ENCODE results near the gene PFKFB2. TPM values are rescaled to one million over a fixed set of nuclear protein-coding genes. Genes with fewer than 3 reads are reported as not detected.

Gene PFKFB2
- total RNA-seq, 1 experiment from 2014 or later: 24.9 TPM

DNA sequence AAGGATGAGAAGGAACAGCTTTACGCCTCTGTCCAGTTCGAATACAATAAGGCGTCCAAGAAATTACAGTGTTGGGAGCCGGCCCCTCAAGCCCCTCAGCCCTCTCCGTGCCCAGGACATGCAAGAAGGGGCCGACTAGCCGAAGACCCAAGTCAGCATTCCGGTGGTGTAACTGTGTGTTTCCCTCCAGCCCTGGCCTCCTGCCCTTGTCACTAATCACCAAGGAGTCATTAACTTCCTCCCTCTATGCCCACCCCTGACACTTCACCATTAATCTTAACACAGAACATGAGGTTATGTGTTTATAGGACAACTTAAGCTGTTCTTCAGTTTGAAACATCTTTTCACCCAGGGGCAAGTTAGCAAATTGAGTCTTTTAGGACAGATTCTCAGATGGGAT, 19.2 kb downstream of the PFKFB2 start:
- in situ Hi-C loops (cut with HindIII; ENCODE audit: low pct_unique_long_range_greater_than_20kb, low sequenced_read_pairs): no loop called here
- no peak for DNase-seq (ENCODE audit: low read depth, low spot score)

GRCh38 chr1:207073906-207074820, 21.1 kb downstream of the PFKFB2 start:
- no peak for DNase-seq (ENCODE audit: low read depth, low spot score)
- in situ Hi-C loops (cut with HindIII; ENCODE audit: low pct_unique_long_range_greater_than_20kb, low sequenced_read_pairs): no loop called here

DNA sequence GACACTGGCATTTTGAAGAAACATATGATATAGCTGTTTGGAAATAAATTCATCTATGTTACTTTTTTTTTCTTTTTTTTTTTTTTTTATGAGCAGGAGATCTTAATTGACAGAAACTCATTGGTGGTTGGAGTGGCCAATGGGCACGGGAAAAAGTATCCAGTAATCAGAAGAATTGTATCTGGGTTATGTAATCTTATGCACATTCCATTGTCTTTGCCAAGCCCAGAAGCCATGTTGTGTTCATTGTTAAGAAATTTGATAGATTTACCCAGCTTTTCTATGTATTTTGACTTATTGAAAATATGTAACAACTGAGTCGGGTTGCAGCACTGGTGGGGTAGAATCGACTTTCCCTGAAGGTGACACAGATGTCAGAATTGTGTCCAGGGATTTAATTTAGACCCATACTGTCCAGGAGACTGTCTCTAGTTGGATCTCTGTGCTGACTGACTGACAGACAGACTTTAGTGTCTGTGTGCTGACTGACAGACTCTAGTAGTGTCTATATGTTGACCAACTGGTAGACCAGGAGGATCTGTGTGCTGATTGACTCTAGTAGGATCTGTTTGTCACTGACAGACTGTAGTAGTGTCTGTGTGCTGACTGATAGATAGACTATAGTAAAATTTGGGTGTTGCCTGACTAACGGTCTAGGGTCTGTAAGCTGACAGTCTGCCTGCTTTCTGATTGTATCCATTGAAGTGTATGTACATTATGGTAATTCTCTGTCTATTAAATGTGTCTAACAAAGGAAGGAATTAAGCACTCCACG, 23.3 kb downstream of the PFKFB2 start:
- in situ Hi-C loops (cut with HindIII; ENCODE audit: low pct_unique_long_range_greater_than_20kb, low sequenced_read_pairs): no loop called here

DNA sequence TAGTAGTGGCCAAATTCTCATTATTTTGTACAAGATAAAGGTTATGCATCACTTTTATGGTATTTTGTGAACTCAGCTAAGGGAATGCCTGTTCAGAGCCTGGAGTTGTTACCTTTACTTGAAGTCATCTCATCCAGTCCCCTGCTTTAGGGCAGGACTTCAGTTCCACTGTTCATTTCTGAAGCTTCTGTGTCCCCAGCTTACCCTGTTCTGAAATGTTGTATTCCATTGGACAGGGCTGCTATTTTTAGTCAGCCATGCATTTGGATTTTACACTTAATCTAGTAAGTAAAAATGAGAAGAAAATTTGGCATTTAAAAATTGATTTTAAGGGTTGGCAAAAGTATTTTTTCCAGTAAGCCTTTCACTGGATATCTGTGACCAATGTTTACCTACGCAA, 23.9 kb downstream of the PFKFB2 start:
- in situ Hi-C loops (cut with HindIII; ENCODE audit: low pct_unique_long_range_greater_than_20kb, low sequenced_read_pairs): no loop called here

More for the DNA sequence above, 23.3 kb downstream of the PFKFB2 start:
- DNase-seq (ENCODE audit: low read depth, low spot score): no peak

GRCh38 chr1:207077470-207078377, 24.6 kb downstream of the PFKFB2 start:
- in situ Hi-C loops (cut with HindIII; ENCODE audit: low pct_unique_long_range_greater_than_20kb, low sequenced_read_pairs): no loop called here
- DNase-seq (ENCODE audit: low read depth, low spot score): peak; percentile 86

More for the DNA sequence above, 23.9 kb downstream of the PFKFB2 start:
- DNase-seq (ENCODE audit: low read depth, low spot score): no peak

DNA sequence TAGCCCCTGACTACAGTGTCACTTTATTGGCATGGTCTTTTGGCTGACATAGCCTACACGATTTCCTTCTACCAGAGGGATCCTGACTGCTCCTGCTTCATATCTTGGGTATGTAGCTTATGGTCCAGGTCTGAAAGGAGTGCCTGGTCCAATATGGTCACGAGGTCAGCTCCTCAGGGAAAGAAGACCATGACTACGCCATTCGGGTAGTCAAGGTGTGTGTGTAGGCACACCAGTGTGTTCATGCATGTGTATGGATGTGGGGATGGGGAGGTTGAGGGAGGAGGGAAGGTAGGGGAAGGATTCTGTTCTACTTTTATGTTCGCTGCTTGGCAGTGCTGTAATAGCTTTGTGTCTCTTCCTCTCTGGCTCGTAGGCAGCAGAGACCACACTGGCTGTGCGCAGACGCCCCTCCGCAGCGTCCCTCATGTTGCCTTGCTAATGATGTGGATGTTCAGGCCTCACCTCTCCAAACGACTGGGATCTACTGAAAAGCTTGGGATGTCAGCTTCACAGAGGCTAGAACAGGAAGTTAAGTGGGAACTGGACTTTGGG, 25.6 kb downstream of the PFKFB2 start:
- DNase-seq (ENCODE audit: low read depth, low spot score): no peak
- in situ Hi-C loops (cut with HindIII; ENCODE audit: low pct_unique_long_range_greater_than_20kb, low sequenced_read_pairs): no loop called here

GRCh38 chr1:207079706-207080241, 26.7 kb downstream of the PFKFB2 start:
- in situ Hi-C loops (cut with HindIII; ENCODE audit: low pct_unique_long_range_greater_than_20kb, low sequenced_read_pairs): no loop called here
- DNase-seq (ENCODE audit: low read depth, low spot score): no peak

- in situ Hi-C loops (cut with HindIII; ENCODE audit: low pct_unique_long_range_greater_than_20kb, low sequenced_read_pairs): no loop called here
- DNase-seq (ENCODE audit: low read depth, low spot score): no peak
Observed at GRCh38 chr1:207081088-207081487, 28.0 kb downstream of the PFKFB2 start.

GRCh38 chr1:207081806-207082205, 28.7 kb downstream of the PFKFB2 start:
- in situ Hi-C loops (cut with HindIII; ENCODE audit: low pct_unique_long_range_greater_than_20kb, low sequenced_read_pairs): no loop called here
- no peak for DNase-seq (ENCODE audit: low read depth, low spot score)

DNA sequence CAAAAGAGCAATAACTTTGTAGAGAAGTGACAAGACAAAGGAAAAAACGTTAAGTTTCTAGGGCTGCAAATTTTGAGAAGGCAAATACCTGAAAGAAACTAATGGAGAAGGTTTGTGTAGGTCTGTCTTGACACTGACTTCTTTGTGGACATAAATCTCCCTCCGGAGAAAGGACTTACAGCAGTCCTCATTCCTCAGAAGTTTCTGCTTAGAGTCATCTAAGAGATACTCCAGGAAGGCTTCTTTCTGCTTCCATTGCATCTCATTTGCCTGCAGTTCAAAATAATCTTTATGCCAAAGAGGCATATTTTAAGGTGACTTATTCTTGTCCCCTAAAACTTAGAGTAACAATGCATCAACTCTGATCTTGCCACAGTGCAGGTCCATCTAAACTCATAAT, 31.2 kb downstream of the PFKFB2 start:
- DNase-seq (ENCODE audit: low read depth, low spot score): no peak
- in situ Hi-C loops (cut with HindIII; ENCODE audit: low pct_unique_long_range_greater_than_20kb, low sequenced_read_pairs): no loop called here

- in situ Hi-C loops (cut with HindIII; ENCODE audit: low pct_unique_long_range_greater_than_20kb, low sequenced_read_pairs): no loop called here
- DNase-seq (ENCODE audit: low read depth, low spot score): peak; percentile 80
Observed at GRCh38 chr1:207084701-207085180, 31.7 kb downstream of the PFKFB2 start.

- in situ Hi-C loops (cut with HindIII; ENCODE audit: low pct_unique_long_range_greater_than_20kb, low sequenced_read_pairs): no loop called here
- DNase-seq (ENCODE audit: low read depth, low spot score): no peak
Observed at GRCh38 chr1:207085887-207086286, 32.8 kb downstream of the PFKFB2 start.

- in situ Hi-C loops (cut with HindIII; ENCODE audit: low pct_unique_long_range_greater_than_20kb, low sequenced_read_pairs): no loop called here
Observed at GRCh38 chr1:207088161-207088560, 35.1 kb downstream of the PFKFB2 start.

DNA sequence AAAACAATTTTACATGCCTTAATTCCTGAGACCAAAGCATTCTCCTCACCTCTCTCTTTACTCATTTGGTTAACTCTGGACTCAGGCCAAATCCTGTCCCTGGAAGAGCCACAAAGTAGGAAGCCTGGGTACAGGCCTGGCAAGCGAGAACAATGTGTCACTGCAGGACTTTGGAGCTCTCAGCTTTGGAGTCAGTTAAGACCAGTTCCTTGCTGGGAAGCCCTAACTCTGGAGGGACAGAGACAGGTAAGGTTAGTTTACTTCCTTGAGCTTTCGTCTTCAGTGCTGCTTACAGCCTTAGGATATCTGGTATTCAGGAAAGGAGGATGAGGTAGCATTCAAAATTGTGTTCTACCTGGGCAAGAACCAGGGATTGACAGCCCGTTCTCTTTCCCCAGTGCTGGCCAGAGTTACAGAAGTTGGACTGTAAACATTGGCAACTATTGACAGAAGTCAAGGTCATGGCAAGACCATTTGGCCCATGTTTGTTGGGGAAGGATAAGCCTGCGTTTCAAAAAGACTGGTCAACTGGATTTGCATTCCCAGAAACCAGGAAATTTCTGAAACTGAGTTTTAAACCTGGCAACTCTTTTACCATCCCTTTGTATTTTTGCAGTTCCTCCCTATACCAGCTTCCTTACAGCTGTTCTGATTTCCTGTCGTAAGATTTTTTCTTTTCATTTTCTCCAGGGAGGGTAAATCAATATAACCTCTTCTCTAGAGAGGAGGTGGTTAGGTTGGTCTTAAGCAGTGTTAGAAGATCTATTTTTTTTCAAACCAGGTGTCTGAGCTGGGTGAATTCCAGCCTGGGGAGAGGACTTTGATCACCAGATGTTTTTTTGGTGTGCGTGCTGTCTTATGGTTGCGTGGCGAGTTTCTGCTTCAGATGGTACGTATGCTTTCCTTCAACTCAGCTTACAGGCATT, 35.9 kb downstream of the PFKFB2 start, which contains the start of gene C4BPB:
C4BPB (plus strand) TSS at position 160 of the 926 bp plus-strand sequence; CDS start at position 832, 672 bp downstream.
- no peak for DNase-seq (ENCODE audit: low read depth, low spot score)
- in situ Hi-C loops (cut with HindIII; ENCODE audit: low pct_unique_long_range_greater_than_20kb, low sequenced_read_pairs): no loop called here

More at GRCh38 chr1:207088161-207088560, 35.1 kb downstream of the PFKFB2 start:
- no peak for DNase-seq (ENCODE audit: low read depth, low spot score)

DNA sequence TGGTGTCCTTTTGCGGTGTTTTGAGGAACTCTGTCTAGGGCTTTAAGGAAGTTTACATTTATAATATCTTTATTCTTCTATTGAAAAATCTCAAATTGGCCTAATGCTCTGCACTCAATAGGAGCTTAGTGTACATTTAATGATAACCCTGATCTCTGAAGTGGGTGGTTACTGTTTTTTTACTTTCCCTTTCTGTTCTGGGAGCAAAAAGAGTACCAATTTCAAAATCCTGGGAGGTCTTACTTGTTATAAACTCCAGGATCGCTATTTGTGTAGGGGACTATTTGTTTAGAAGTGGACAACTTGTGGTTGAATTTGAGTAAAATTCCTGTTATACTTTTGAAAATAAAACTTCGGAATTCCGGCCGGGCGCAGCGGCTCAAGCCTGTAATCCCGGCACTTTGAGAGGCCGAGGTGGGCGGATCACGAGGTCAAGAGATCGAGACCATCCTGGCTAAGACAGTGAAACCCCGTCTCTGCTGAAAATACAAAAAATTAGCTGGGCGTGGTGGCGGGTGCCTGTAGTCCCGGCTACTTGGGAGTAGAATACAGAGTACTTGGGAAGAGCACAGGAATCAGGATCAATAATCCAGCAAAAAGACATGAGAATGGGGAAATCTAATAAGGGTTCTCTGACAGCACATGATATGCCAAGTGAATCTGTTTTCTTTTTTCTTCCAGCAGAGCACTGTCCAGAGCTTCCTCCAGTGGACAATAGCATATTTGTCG, 36.7 kb downstream of the PFKFB2 start:
- DNase-seq (ENCODE audit: low read depth, low spot score): no peak
- in situ Hi-C loops (cut with HindIII; ENCODE audit: low pct_unique_long_range_greater_than_20kb, low sequenced_read_pairs): no loop called here

All from SK-MEL-5 (cell line).